Body of pancreas (tissue), 4 donors: ENCODE results near the gene PGM2. TPM values are rescaled to one million over a fixed set of nuclear protein-coding genes. Genes with fewer than 3 reads are reported as not detected.
A peak's percentile ranks its signal among the peaks of the same experiment; 100 is the strongest.

Source experiments
- ATAC-seq: fragments of 150-250 bp; one replicate; pipeline ENCODE4 v1.9.1; 2016
- DNase-seq, 4 donors: peaks; one replicate each; pipeline ENCODE4 v3.0.0-alpha.2; 2019
- H3K27ac ChIP-seq, 4 donors: fragments of 200-600 bp; sonication (generic); 1 replicate in 3 of 4; 2 replicates in 1 of 4; pipeline versions ENCODE4 v1.5.1 to v1.6.1; 2016 to 2019; ENCODE audit warnings: mild to moderate bottlenecking in 1 of 4, mixed read lengths in 1 of 4, moderate library complexity in 1 of 4
- H3K27me3 ChIP-seq, 2 donors: fragments of 200-600 bp; sonication (generic); one replicate each; pipeline ENCODE4 v1.6.0; 2016; ENCODE audit warnings: mild to moderate bottlenecking in 1 of 2
- H3K36me3 ChIP-seq, 2 donors: fragments of 200-600 bp; sonication (generic); replicated peaks in 1 of 2; 2 replicates each; pipeline ENCODE4 v1.5.1; 2016; ENCODE audit warnings: low read depth in 2 of 2; ENCODE audit not compliant: insufficient read depth in 1 of 2
- H3K4me1 ChIP-seq: fragments of 200-600 bp; sonication (generic); one replicate; pipeline ENCODE4 v1.6.0; 2016
- H3K4me3 ChIP-seq, 2 donors: fragments of 200-600 bp; sonication (generic); 1 replicate in 1 of 2; 2 replicates in 1 of 2; pipeline ENCODE4 v1.5.1; 2016 to 2019
- H3K9me3 ChIP-seq, 3 donors: fragments of 200-600 bp; sonication (generic); 1 replicate in 2 of 3; 2 replicates in 1 of 3; pipeline ENCODE4 v1.5.1; 2016
- POLR2A ChIP-seq, 3 donors: fragments of 450-650 bp; IDR thresholded peaks; one replicate each; pipeline ENCODE4 v1.6.1; 2016; ENCODE audit warnings: antibody characterized with exemption in 3 of 3, mild to moderate bottlenecking in 2 of 3
- WGBS, 2 donors: methylation state at CpG; one replicate each; pipeline ENCODE4 v1.1.5; 2017; 5-methylcytosine and 5-hydroxymethylcytosine counted together
- intact Hi-C: fragments of 100-400 bp; cut with DNase I; formaldehyde crosslinking; loops from one replicate; pipeline ENCODE4 v1.15.1; 2023
- total RNA-seq, 2 donors: library from RNA; depleted of rRNA; stranded (reverse); fragments of >200 nt; gene quantifications; one replicate each; pipeline ENCODE4 v1.1.0, GENCODE V29; 2016
- TF ChIP-seq, protein P1 (sequence below), 7 experiments: fragments of 450-650 bp in 4 of 7; fragments of 200-600 bp in 3 of 7; sonication (generic) in 3 of 7; IDR thresholded peaks; one replicate each; pipeline ENCODE4 v1.5.1; 2016 to 2019; ENCODE audit warnings: antibody characterized with exemption in 7 of 7

The PGM2 gene
- total RNA-seq, 2 donors from 2014 or later = 6.0 to 39.2 TPM

DNA sequence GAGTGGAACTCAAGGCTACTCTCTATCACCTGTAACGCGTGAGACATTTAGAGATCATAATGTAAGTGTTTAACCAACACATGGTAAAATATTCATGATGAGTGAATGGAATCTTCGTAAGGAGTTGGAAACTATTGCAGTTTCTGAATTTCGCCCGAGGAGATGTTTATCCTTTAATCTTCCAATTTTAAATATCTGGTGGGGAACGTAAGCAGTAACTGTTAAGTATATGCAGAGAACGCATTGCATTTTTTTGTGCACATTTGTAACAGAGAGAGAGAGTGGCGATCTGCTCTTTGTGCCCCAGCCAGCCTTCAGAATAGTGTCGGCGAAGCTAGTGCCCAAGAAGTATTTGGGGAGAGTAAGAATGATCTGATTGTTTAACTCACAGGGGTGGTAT is 9.8 kb downstream of the PGM2 start:
- Histone ChIP-seq H3K27ac (no peak overlapping the region), H3K4me1 (no peaks in the 10 kb centered on the region), H3K36me3 (peaks cover 0 to 2% of the 10 kb centered on the region in 2 donors), H3K9me3 (no peaks in the 10 kb centered on the region), H3K4me3 (no peak overlapping the region), H3K27me3 (no peaks in the 10 kb centered on the region)
- no peak for DNase-seq
- intact Hi-C loops = no loop called here
- no peak for TF ChIP-seq POLR2A (IDR thresholded peaks at IDR 0.05)
- TF ChIP-seq, protein P1, sequence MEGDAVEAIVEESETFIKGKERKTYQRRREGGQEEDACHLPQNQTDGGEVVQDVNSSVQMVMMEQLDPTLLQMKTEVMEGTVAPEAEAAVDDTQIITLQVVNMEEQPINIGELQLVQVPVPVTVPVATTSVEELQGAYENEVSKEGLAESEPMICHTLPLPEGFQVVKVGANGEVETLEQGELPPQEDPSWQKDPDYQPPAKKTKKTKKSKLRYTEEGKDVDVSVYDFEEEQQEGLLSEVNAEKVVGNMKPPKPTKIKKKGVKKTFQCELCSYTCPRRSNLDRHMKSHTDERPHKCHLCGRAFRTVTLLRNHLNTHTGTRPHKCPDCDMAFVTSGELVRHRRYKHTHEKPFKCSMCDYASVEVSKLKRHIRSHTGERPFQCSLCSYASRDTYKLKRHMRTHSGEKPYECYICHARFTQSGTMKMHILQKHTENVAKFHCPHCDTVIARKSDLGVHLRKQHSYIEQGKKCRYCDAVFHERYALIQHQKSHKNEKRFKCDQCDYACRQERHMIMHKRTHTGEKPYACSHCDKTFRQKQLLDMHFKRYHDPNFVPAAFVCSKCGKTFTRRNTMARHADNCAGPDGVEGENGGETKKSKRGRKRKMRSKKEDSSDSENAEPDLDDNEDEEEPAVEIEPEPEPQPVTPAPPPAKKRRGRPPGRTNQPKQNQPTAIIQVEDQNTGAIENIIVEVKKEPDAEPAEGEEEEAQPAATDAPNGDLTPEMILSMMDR (IDR thresholded peaks at IDR 0.05) = no peak
- no peak for ATAC-seq
- 92 to 93% methylated on average over 10 of the region's 10 CpGs for WGBS, 2 donors

DNA sequence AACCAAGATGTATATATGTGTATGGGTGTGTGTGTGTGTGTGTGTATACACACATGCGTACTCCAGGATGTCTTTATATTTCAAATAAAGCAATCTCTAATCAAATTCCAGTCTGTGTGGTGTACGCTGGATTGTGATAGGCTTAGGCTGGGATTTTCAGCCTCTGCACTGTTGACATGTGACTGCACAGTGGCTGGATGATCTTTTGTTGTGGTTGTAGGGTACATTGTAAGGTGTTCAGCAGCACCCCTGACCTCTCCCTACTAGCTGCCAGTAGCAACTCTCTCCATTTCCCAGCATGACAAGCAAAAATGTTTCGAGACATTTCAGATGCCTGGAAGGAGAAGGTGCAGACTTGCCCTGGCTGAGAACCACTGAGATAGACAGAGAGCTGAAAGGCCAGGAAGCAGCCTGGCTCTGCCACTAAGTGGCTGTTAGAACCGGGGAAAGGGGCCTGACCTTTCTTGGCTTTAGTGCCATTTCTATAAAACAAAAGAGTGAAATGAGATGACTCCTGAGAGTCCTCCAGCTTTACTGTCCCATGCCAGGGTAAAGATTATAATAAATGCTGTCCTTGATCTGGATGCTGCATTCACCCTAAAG is 10.5 kb downstream of the PGM2 start:
- TF ChIP-seq, protein P1 (IDR thresholded peaks at IDR 0.05) = no peak
- TF ChIP-seq POLR2A (IDR thresholded peaks at IDR 0.05) = no peak
- Histone ChIP-seq H3K9me3 (no peaks in the 10 kb centered on the region), H3K36me3 (peaks cover 0 to 4% of the 10 kb centered on the region in 2 donors), H3K27ac (no peak overlapping the region), H3K27me3 (no peaks in the 10 kb centered on the region), H3K4me3 (no peak overlapping the region), H3K4me1 (no peaks in the 10 kb centered on the region)
- DNase-seq (no peak), ATAC-seq (no peak)
- 90 to 95% methylated on average over 4 of the region's 4 CpGs for whole genome bisulfite sequencing, 2 donors
- intact Hi-C loops = no loop called here

DNA sequence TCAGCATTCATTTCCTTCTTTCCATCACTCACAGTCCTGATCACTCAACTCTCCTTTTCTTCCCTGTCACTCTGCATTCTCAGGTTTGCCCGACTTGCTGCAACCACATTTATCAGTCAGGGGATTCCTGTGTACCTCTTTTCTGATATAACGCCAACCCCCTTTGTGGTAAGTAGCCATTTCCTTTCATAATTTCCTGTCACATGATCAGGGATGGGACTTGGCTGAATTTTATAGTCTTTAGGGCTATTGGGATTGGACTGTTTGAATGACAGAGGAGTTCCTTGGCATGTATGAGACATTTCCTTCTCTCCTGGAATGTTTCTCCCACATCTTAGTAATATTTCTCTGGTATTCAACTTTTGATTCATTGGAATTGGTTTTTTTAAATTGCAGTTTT is 11.0 kb downstream of the PGM2 start:
- Histone ChIP-seq H3K36me3 (peaks cover 0 to 4% of the 10 kb centered on the region in 2 donors), H3K9me3 (no peaks in the 10 kb centered on the region), H3K4me1 (no peaks in the 10 kb centered on the region), H3K4me3 (no peak overlapping the region), H3K27me3 (no peaks in the 10 kb centered on the region), H3K27ac (no peak overlapping the region)
- intact Hi-C loops = no loop called here
- TF ChIP-seq, protein P1 (IDR thresholded peaks at IDR 0.05) = no peak
- no peak for TF ChIP-seq POLR2A (IDR thresholded peaks at IDR 0.05)
- 71 to 92% methylated on average over 2 of the region's 2 CpGs for WGBS, 2 donors
- ATAC-seq = peak; percentile 50
- no peak for DNase-seq

DNA sequence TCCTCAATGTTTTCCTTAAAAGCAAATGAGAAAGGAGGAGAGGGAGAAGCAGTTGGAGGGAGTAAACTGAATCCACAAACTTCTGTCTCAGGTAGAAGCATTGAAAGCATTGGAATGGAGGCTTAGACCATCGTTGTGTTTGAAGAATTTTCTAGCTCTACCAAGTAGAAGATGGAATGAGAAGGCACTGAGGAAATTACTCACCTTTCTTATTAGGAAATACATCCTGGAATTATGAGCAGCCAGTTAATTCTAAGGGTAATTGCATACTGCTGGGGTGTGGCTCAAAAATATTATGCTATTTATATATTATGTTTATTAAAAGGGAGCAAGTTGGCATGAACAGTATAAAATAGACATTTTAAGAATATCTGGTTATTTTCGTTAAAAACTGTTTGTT is 12.9 kb downstream of the PGM2 start:
- WGBS, 2 donors = 54 to 82% methylated on average over 2 of the region's 2 CpGs
- intact Hi-C loops = no loop called here
- Histone ChIP-seq H3K36me3 (peaks cover 0 to 4% of the 10 kb centered on the region in 2 donors), H3K9me3 (no peaks in the 10 kb centered on the region), H3K4me1 (no peaks in the 10 kb centered on the region), H3K27me3 (no peaks in the 10 kb centered on the region), H3K27ac (no peak overlapping the region), H3K4me3 (no peak overlapping the region)
- ATAC-seq (no peak), DNase-seq (no peak)
- TF ChIP-seq, protein P1 (IDR thresholded peaks at IDR 0.05) = no peak
- TF ChIP-seq POLR2A (IDR thresholded peaks at IDR 0.05) = no peak

DNA sequence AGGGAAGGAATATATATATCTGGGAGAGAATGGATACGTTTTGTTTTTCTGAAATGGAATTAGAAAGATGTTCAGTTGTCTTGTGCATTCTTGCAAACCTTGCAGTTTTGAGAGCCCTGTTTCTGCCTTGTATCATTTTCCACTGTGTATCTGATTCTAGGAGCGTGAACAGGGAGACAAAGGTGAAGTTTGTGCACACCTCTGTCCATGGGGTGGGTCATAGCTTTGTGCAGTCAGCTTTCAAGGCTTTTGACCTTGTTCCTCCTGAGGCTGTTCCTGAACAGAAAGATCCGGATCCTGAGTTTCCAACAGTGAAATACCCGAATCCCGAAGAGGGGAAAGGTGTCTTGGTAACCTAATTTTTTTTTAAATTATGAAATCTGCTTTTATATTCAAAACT is 17.7 kb downstream of the PGM2 start:
- intact Hi-C loops = no loop called here
- ATAC-seq (no peak), DNase-seq (no peak)
- no peak overlapping the region for H3K4me3 ChIP-seq
- H3K9me3 ChIP-seq = no peaks in the 10 kb centered on the region
- no peaks in the 10 kb centered on the region for H3K4me1 ChIP-seq
- 92 to 94% methylated on average over 5 of the region's 5 CpGs for WGBS, 2 donors
- H3K36me3 ChIP-seq = peaks cover 0 to 11% of the 10 kb centered on the region in 2 donors
- H3K27me3 ChIP-seq = no peaks in the 10 kb centered on the region
- TF ChIP-seq, protein P1 (IDR thresholded peaks at IDR 0.05) = no peak
- no peak for TF ChIP-seq POLR2A (IDR thresholded peaks at IDR 0.05)
- H3K27ac ChIP-seq = no peak overlapping the region
